Right kidney (tissue), 9 donors: ENCODE measurements around the gene RDH8.
A peak's percentile ranks its signal among the peaks of the same experiment; 100 is the strongest.

Source experiments
- DNase-seq: peaks from one replicate; pipeline ENCODE4 v3.0.0-alpha.2; 2016
- long read RNA-seq, 8 donors: transcript quantifications; one replicate each; lab custom pipeline, GENCODE V29; 2026

RDH8 gene, protein sequence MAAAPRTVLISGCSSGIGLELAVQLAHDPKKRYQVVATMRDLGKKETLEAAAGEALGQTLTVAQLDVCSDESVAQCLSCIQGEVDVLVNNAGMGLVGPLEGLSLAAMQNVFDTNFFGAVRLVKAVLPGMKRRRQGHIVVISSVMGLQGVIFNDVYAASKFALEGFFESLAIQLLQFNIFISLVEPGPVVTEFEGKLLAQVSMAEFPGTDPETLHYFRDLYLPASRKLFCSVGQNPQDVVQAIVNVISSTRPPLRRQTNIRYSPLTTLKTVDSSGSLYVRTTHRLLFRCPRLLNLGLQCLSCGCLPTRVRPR
- long read RNA-seq, donor 1: 0 reads
- long read RNA-seq, donor 2: 0 reads
- long read RNA-seq, donor 3: 0 reads
- long read RNA-seq, donor 4: 0 reads
- long read RNA-seq, donor 5: 0 reads
- long read RNA-seq, donor 6: 0 reads
- long read RNA-seq, donor 7: 0 reads
- long read RNA-seq, donor 8: 0 reads

DNA sequence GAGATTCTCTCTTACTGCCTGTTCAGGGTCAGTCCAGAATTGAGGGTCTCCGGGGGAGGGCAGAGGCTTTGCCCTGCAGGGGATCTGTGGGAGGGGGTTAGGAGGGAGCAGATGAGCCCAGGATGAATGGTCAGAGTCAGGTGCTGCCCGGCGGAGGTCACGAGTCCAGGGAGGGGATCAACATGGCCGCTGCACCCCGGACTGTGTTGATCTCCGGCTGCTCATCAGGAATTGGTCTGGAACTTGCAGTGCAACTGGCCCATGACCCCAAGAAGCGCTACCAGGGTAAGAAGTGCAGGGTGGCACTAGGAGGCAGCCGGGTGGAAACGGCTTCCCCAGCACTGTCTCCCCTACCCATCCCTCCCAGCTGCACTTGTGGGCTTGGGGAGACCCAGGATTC lies at the start of gene RDH8:
Gene RDH8 (plus strand): TSS at position 168 of the 400 bp plus-strand sequence. CDS start 15 bp downstream, at position 183.
- DNase-seq: no peak

DNA sequence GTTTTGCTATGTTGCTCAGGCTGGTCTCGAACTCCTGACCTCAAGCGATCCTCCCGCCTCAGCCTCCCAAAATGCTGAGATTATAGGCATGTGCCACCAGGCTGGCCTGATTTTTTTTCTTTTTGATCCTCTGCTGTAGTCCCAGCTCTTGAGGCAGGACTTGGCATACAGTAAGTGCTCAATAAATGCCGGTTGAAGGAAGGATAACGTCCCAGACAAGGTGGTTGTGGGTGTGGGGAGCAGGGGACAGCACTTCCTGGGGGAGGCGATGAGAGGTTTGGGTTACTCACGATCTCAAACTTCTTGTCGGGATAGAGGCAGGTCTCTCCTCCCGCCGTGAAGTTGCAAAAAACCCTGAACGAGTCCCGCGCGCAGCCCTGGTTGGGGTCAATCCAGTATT lies 47.3 kb upstream of the RDH8 start:
- no peak for DNase-seq

DNA sequence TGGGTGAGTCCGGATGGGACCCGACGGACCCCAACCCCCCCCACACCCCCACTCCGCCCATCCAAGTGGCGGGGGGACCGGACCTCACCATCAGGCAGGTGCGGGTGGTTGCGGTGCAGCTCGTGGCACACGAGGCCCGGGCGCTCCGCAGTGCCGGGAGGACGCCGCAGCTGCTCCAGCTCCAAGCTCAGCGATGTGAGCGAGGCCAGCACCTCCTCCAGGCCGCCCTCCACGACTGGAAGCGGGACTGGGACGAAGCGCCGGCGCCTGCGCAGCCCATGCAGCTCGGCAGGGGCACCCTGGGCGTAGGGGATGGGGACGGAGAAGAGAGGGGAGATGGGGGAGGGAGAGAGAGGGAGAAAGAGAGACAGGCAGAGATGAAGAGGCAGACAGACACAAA lies 46.8 kb upstream of the RDH8 start:
- DNase-seq: no peak

DNA sequence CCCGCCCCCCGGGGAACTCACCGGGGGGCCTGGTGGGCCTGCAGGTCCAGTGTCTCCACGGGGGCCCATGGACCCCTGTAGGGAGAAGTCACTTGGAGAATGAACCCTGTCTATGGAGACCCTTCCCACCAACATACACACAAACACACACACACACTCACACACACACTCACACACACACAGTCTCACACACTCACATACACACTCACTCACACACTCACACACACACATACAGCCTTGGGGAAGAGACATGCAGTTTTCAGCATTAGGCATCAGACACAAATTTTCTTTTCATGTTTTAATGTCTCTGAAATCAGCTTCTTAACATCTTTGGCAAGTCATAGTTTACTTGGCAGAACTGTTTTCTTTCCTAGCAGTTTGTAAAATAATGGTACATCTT lies 46.0 kb upstream of the RDH8 start:
- DNase-seq: no peak

DNA sequence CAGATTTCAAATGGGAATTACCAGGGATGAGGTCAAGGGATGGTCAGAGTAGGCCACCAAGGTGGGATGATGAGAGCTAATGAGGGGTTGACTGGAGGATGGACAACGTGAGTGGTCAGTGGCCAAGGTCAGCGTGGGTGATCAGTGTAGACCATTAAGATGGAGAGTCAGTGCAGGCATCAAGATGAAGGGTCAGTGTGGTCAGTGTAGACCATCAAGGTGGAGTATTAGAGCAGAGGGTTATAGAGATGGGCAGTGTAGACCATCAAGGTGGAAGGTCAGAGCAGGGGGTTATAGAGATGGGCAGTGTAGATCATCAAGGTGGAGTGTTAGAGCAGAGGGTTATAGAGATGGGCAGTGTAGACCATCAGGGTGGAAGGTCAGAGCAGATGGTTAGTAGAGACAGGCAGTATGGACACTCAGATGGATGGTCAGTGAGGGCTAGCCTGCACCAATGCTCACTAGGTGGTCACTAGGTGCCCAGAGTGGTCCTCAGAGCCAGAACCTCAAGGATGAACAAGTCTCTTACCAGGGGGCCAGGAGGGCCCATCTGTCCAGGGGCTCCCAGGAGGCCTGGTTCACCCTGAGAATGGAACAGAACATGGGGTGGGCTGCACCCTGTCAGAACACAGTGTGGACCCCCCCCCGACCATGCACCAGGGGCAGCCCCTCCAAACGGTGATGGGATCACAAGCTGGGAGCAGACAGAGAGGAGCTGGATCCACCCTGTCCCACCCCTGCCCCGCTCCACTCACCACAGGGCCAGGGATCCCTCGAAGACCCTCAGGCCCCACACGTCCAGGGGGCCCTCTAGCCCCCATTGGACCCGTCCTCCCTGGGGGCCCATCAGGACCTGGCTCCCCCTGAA lies 44.2 kb upstream of the RDH8 start:
- no peak for DNase-seq

DNA sequence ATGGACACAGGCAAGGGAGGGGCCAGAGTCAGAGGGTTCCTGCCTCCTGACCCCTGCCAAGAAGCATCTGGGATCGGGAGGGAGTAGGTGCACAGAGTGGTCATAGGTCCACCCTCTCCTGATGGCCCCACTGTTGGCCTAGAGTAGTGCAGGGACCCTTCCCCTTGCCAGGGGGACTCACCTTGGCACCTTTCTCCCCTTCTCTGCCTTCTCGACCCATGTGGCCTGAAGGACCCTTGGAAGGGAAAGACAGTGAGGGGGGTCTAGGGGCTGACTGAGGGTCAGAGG lies 43.7 kb upstream of the RDH8 start:
- no peak for DNase-seq

DNA sequence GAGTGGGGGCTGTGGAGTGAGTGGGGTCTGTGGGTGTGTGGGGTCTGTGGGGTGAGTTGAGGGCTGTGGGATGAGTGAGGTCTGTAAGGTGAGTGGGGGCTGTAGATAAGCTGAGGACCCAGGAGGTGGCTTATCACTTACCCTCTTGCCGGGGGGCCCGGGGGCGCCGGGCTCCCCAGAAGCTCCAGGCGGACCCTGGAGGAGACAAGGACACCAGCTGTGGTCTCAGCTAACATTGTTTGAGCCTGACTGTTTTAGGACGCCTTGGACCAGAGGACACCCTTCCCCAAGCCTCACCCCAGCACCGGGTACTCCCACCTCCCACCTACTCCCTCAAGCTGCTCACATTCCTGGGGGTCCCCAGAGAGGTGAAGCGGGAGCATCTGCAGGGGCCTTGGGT lies 42.8 kb upstream of the RDH8 start:
- DNase-seq: no peak

DNA sequence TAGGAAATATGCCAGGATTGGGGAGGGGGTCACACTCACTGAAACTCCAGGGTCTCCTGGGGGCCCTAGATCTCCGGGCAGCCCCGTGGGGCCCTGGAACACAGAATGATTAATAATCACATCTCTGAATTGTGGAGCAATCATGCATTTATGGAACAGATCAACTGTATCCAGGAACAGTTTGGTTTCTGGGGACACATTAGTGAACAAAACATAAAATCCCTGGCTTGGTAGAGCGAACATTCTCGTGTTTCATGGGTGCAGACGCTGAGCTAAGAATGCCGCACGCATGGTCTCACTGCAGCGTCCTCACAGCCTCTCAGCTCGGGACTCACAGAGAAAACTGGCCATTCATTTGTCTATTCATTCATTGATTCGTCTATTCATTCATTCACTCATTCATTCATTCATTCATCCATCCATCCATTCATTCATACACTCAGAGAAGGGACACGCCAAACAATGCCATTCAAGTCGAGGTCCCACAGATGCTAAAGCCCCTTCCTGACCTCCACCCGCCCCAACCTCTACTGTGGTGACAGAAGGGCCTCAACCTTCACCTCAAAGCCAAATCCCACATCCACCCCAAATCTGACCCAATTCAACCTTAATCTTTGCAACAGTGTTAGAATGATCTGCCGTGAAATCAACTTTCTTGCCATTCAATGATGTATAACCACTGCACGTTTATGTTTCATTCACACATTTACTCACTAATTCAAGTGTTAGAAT lies 42.0 kb upstream of the RDH8 start:
- no peak for DNase-seq

DNA sequence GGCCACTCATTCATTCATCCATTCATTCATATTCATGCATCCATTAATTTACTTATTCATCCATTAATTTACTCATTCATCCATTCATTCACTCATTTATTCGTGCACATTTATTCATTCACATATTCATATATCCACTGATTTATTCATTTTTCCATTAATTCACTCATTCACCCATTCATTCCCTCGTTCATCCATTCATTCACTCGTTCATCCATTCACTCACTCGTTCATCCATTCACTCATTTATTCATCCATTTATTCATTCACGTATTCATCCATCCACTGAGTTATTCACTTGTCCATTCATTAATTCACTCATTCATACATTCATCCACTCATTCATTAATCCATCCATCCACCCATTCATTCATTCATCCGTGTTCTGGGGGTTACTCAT lies 41.2 kb upstream of the RDH8 start:
- DNase-seq: no peak

DNA sequence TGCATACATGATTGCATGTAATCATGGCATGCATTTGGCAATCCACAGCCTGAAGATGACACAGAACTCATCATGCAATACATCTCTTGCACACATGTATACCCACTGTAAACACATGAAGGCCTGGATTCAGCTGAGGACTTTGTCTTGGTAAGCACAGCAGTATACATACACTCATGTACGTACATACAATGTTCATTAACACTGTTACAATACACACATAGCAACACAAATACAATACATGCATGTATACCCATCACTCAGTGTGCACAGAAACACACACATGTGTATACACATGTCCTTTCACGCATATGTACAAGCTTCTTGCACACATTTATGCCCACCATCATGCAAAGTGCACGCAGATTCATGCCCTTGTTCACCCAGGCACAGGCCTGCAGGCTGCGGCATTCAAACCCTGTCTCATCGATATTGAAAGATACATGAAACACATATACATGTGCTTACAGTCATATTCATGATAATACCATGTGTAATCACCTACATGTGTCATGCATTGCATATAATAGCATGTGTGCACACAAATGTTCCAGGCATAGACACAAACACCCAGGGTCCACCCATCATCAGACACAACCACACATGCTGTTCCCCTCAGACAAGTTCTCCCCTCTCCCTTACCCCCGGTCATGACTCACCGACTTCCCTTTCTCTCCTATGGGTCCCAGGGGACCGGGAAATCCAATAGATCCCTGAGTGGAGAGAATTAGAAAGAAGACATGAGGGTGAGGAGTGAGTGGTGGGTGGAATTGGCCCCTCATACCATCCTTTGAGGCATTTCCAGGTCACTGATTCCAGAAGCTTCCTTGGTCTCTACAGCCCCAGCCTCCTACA lies 31.6 kb upstream of the RDH8 start:
- DNase-seq: no peak

DNA sequence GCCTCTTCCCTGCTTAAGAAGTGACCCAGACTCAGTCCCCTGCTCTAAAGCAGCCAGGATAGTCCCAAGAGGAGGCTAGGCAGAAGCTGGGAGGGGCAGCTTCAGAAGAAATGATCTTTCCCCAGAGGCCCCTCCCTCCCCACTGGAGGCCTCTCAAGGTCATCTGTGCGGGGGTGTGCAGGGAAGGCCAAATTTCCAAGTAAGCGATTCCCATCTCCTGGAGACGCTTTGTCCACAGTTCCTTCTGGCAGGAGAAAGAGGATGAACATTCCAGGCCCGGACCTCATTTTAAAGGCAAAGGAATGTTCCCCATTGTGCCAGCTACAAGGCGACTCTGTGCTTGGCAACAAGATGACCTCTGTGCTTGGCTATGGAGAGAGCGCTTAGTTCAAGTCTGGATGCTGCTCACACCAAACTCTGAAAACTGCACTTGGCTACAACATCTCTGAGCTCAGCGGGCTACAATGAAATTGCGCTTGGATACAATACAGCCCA lies 26.4 kb upstream of the RDH8 start:
- DNase-seq: no peak

DNA sequence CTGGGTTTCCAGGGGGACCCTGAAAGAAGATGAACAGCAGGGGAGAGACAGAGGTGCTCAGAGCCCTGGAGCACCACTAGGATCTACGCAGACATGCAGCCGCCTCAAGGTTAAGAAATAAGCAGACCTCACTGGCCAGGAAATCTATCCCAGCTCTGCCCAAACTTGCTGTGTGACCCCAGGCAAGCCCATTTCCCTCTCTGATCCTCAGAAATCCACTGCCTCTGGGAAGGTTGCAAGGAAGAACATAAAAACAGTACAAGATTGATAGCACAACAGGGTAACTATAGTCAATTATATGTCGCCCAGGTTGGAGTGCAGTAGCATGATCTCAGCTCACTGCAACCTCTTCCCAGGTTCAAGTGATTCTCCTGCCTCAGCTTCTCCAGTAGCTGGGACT lies 23.8 kb upstream of the RDH8 start:
- no peak for DNase-seq

DNA sequence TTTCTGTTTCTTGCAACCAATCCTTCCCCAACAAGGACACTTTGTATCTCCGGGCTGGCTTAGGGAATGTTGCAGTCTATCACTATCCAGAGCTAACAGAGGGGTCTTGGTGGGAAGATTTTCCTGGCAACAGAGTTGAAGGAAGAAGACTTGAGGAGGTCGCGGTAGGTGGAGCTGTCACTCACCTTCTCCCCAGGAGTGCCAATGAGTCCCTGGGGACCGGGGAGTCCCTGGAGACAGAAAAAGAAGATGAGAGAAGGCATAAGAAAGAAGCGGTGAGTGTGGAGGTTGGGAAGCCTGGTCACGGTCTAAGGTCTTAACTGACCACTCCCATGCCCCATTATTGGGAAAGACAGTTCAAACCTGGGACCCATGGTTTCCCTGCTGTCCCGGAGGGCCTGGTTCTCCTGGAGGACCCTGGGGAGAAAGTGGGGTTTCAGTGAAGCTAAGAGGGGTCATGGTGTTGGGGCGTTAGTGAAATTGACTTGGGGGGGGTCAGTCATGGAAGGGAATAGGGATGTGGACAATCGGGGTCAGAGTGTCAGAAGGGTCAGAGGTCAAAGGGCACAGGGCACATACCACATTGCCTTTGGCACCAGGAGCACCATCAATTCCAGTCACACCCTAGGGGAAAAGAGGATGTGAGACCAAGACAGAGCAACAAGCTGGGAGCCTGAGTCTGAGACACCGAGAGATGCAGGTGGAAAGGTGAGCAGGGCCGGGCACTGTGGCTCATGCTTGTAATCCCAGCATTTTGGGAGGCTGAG lies 21.7 kb upstream of the RDH8 start:
- DNase-seq: no peak

DNA sequence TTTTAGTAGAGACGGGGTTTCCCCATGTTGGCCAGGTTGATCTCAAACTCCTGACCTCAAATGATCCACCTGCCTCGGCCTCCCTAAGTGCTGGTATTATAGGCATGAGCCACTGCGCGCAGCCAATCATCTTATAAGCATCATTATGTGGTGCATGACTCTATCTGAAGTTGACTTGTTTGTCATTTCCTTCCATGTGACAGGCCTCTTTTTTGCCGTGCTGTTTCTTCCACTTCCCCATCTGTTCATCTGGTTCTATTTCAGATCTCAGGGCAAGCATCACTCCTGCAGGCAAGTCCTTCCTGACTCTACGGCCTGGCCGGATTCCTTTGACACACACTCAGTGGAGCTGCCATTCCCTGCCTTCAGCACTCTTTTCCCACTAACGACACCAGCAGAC lies 18.2 kb upstream of the RDH8 start:
- no peak for DNase-seq

DNA sequence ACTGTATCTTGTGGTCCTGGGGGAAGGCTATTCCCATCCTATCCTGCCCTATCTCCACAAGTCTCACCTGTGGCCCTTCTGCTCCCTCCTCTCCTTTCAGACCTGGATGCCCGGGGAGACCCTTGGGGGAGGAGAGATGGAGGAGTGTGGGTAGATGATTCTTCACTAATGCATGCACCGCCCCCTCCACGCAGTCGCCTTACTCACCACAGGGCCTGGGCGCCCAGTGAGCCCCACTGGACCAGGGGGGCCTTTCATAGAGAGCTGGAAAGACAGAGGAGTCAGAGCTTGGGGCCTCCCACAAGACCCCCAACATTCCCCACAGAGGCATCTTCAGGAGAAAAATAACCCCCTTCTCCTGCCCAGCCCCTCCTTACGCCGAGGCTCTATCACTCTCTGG lies 17.3 kb upstream of the RDH8 start:
- no peak for DNase-seq

DNA sequence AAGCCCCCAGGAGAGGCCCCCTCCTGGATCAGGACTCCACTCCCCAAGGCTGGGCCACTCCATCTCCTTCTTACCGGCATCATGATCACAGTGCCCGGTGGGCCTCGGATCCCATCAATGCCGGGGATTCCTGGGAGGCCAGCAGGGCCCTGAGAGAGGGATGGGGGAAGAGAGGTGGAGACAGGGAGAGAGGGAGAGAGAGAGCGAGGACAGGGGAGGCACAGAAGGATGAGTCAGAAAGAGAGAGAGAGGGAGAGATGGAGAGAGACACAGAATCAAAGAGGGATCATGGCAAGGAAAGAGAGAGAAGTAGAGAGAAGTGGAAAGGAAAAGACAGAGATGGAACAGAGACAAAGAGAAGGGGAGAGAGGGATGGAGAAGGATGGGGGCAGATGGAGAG lies 16.7 kb upstream of the RDH8 start:
- DNase-seq: no peak

DNA sequence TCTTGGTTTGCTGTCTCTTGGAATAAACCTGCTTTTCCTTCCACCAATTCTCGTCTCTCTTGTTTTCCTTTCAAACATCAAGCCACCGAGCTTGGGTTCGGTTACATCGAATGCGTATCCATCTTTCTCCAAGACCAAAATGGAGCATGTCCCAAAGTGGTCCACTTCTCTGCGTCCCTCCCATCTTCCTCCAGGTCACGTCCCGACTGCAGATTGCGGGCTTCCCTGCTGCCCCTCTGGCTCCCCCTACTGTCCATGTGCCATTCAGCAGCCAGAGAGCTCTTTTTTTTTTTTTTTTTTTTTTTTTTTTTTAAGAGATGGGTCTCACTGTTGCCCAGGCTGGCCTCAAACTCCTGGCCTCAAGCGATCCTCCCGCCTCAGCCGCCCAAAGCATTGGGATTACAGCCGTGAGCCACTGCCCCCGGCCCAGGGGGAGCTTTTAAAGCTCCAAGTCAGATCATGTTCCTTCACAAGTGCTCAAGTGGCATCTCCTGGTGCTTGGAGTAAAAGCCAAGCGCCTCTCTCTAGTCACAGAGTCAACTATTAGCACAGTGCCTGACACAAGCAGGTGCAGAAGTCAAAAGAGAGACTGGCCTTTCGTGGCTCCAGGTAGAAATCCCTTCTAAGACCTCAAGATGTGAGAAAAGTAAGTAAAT lies 13.0 kb upstream of the RDH8 start:
- peak; percentile 58 for DNase-seq

DNA sequence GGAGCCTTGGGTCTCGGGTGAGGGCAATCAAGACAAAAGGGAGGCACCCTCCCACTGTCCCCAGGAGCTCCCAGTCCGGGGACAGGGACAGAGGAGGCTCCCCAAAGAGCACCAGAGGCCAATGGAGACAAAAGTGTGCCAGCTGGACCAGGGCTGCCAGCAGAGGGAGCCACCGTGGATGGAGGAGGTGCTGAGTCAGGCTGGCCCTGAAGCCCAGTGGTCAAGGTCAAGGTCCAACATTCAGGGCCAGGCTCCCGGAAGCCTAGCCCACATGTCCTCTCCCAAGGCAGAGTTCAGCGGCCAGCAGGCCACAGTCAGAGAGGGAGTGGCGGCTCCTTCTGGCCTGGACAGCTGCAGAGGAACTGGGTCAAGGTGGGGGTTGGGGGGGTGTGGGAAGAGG lies 11.4 kb upstream of the RDH8 start:
- DNase-seq: no peak

DNA sequence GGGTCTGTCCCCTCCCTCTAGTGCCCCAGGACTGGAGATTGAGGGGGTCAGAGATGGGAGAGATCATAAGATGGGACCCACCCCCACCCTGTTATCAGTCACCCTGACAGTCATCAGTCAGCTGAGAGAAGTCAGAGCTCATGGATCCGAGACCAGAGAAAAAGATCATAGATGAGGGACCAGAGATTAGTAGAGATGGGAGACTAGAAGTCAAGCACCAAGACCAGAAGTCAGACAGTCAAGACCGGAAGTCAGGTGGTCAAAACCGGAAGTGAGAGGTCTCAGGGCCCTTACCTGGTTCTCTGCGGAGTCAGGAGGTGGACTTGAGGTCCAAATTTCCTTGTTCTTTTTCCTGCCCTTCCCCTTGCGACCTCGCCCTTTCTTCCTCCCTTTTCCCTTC lies 10.0 kb upstream of the RDH8 start:
- no peak for DNase-seq

DNA sequence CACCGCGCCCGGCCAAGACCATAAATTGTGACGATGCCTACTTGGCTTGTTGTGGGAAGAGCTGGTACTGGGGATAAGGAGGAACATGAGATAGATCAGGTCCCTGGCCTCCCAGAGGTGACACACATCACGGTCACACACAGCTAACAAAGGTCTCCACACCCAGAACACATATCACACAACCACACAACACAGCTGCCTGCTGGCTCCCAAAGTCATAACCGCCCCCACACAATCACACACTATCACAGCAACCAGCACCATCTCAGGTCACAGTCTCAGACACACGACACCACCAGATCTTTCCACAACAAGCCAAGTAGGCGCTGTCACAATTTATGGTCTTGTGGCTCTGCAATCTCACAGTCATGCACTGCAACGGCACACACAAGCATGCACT lies 8.7 kb upstream of the RDH8 start:
- no peak for DNase-seq
